IMR-90 (cell line): ENCODE data around the gene THAP10. TPM values are rescaled to one million over a fixed set of nuclear protein-coding genes. Genes with fewer than 3 reads are reported as not detected.

Source experiments
- ATAC-seq: fragments of 200-7000 bp; cut with Tn5 transposase; 2 replicates; pipeline ENCODE4 v1.9.1; 2020; ENCODE audit warnings: low read depth, mild to moderate bottlenecking, moderate library complexity
- BruUV-seq: library from RNA; stranded (reverse); fragments of 400-500 nt; replicated peaks from 2 replicates; lab custom pipeline; 2021; lab: Mats Ljungman, UMichigan
- CTCF ChIA-PET: fragments of 300-600 bp; formaldehyde crosslinking; extraction: SDS; loops from one replicate; lab custom pipeline; 2021; ENCODE audit warnings: antibody characterized with exemption; lab: Yijun Ruan, JAX
- POLR2A ChIA-PET: fragments of 300-600 bp; sonication (Branson Sonifier 250); formaldehyde crosslinking; loops from one replicate; lab custom pipeline; 2022; ENCODE audit warnings: antibody characterized with exemption; ENCODE audit not compliant: unreplicated experiment; lab: Charles Lee
- DNase-seq: peaks from one replicate; pipeline ENCODE4 v3.0.0; 2013
- H2AFZ ChIP-seq: replicated peaks from 2 replicates; pipeline ENCODE3; 2013; ENCODE audit warnings: low read length, mild to moderate bottlenecking; ENCODE audit not compliant: poor library complexity
- H2AK5ac ChIP-seq: 2 replicates; pipeline ENCODE4 v1.6.1; 2013; ENCODE audit warnings: low read depth, low read length, inconsistent platforms
- H2AK9ac ChIP-seq: replicated peaks from 2 replicates; pipeline ENCODE3; 2013; ENCODE audit warnings: mild to moderate bottlenecking, low read depth, low read length, moderate library complexity; ENCODE audit not compliant: poor library complexity
- H2BK120ac ChIP-seq: 2 replicates; pipeline ENCODE4 v1.6.1; 2013; ENCODE audit warnings: low read depth, low read length, inconsistent platforms
- H2BK15ac ChIP-seq: 3 replicates; pipeline ENCODE4 v1.6.1; 2013; ENCODE audit warnings: low read depth, low read length, inconsistent platforms
- H2BK20ac ChIP-seq: 2 replicates; pipeline ENCODE4 v1.6.1; 2013; ENCODE audit warnings: low read depth, mild to moderate bottlenecking, inconsistent platforms, low read length, moderate library complexity
- H2BK5ac ChIP-seq: 2 replicates; pipeline ENCODE4 v1.6.1; 2013; ENCODE audit warnings: mild to moderate bottlenecking, low read depth, low read length, inconsistent platforms; ENCODE audit not compliant: poor library complexity, severe bottlenecking
- H3K14ac ChIP-seq: replicated peaks from 2 replicates; pipeline ENCODE4 v1.6.1; 2013; ENCODE audit warnings: low read depth, low read length, inconsistent platforms
- H3K18ac ChIP-seq: 2 replicates; pipeline ENCODE4 v1.6.1; 2013; ENCODE audit warnings: low read depth, low read length, control low read depth
- H3K23ac ChIP-seq: 2 replicates; pipeline ENCODE4 v1.6.1; 2013; ENCODE audit warnings: low read depth, low read length, inconsistent platforms
- H3K27ac ChIP-seq: 2 replicates; pipeline ENCODE4 v1.5.1; 2013; ENCODE audit warnings: mild to moderate bottlenecking, control low read depth, low read length; ENCODE audit not compliant: insufficient read depth
- H3K27me3 ChIP-seq: 2 replicates; pipeline ENCODE4 v1.6.1; 2013; ENCODE audit warnings: low read length; ENCODE audit not compliant: control insufficient read depth, insufficient read depth
- H3K36me3 ChIP-seq: 2 replicates; pipeline ENCODE4 v1.6.1; 2013; ENCODE audit warnings: low read length, mixed read lengths; ENCODE audit not compliant: control insufficient read depth, insufficient read depth
- H3K4ac ChIP-seq: 2 replicates; pipeline ENCODE4 v1.6.1; 2013; ENCODE audit warnings: low read depth, low read length, inconsistent platforms
- H3K4me1 ChIP-seq: 2 replicates; pipeline ENCODE4 v1.6.1; 2013; ENCODE audit warnings: low read length, mixed read lengths; ENCODE audit not compliant: control insufficient read depth, insufficient read depth
- H3K4me2 ChIP-seq: 2 replicates; pipeline ENCODE4 v1.6.1; 2013; ENCODE audit warnings: low read depth, mild to moderate bottlenecking, control low read depth, low read length, moderate library complexity
- H3K4me3 ChIP-seq: 2 replicates; pipeline ENCODE4 v1.5.1; 2013; ENCODE audit warnings: low read depth, mild to moderate bottlenecking, control low read depth, low read length, moderate library complexity; ENCODE audit not compliant: insufficient read depth
- H3K56ac ChIP-seq: 2 replicates; pipeline ENCODE4 v1.6.1; 2013; ENCODE audit warnings: low read length, inconsistent platforms; ENCODE audit not compliant: insufficient read depth; ENCODE audit errors: extremely low read depth
- H3K79me1 ChIP-seq, 2 experiments: 2 replicates each; pipeline ENCODE4 v1.6.1; 2013; ENCODE audit warnings: low read length in 2 of 2, inconsistent platforms in 1 of 2, low read depth in 1 of 2
- H3K9ac ChIP-seq: 2 replicates; pipeline ENCODE4 v1.6.1; 2013; ENCODE audit warnings: low read depth, low read length, control low read depth
- H3K9me1 ChIP-seq: 2 replicates; pipeline ENCODE4 v1.6.1; 2013; ENCODE audit warnings: low read length, inconsistent platforms; ENCODE audit not compliant: insufficient read depth
- H3K9me3 ChIP-seq: 2 replicates; pipeline ENCODE4 v1.6.1; 2013; ENCODE audit warnings: low read length; ENCODE audit not compliant: control insufficient read depth, insufficient read depth
- H4K20me1 ChIP-seq: 2 replicates; pipeline ENCODE4 v1.6.1; 2013; ENCODE audit warnings: low read length, inconsistent platforms; ENCODE audit not compliant: insufficient read depth
- H4K5ac ChIP-seq: 2 replicates; pipeline ENCODE4 v1.6.1; 2013; ENCODE audit warnings: mild to moderate bottlenecking, low read depth, low read length, control low read depth
- H4K8ac ChIP-seq, 2 experiments: 2 replicates each; pipeline ENCODE4 v1.6.1; 2013; ENCODE audit warnings: low read depth in 2 of 2, low read length in 2 of 2, control low read depth in 1 of 2, inconsistent platforms in 1 of 2
- H4K91ac ChIP-seq: 2 replicates; pipeline ENCODE4 v1.6.1; 2013; ENCODE audit warnings: low read depth, low read length, inconsistent platforms; ENCODE audit not compliant: insufficient read depth
- CEBPB ChIP-seq: IDR thresholded peaks from 2 replicates; pipeline ENCODE4 v1.6.1; 2012; ENCODE audit warnings: low read depth, low read length, improper control_type of control experiment
- MAFK ChIP-seq: IDR thresholded peaks from 2 replicates; pipeline ENCODE4 v1.6.1; 2012; ENCODE audit warnings: low read depth, low read length, improper control_type of control experiment
- NFE2L2 ChIP-seq: fragments of 150-350 bp; IDR thresholded peaks from 2 replicates; pipeline ENCODE4 v1.6.1; 2016; ENCODE audit warnings: low read depth, mild to moderate bottlenecking, low read length
- WGBS, 2 experiments: methylation state at CpG; one replicate each; pipeline versions ENCODE4 v1.1.5 to v1.1.7; 2013; ENCODE audit warnings: missing lambda C conversion rate in 2 of 2; ENCODE audit not compliant: insufficient read length in 1 of 2; ENCODE audit errors: extremely low coverage in 2 of 2; 5-methylcytosine and 5-hydroxymethylcytosine counted together
- dilution Hi-C: fragments of 300-500 bp; cut with HindIII; formaldehyde crosslinking; loops from one replicate; pipeline ENCODE4 v1.14.3; 2018; ENCODE audit warnings: low sequenced_read_pairs; ENCODE audit not compliant: unreplicated experiment
- in situ Hi-C: fragments of 300-500 bp; cut with MboI; formaldehyde crosslinking; loops from 3 replicates; pipeline ENCODE4 v1.14.3; 2019; ENCODE audit warnings: low sequenced_read_pairs, inconsistent platforms, mixed read lengths
- intact Hi-C: fragments of 100-400 bp; cut with micrococcal nuclease; formaldehyde crosslinking; loops from 2 replicates; pipeline ENCODE4 v1.10.0; 2022
- polyA plus RNA-seq, 3 experiments: library from polyadenylated mRNA; depleted of rRNA; stranded (reverse); fragments of >200 nt; gene quantifications; 2 replicates each; pipeline ENCODE4 v1.2.3, GENCODE V29; 2012; ENCODE audit warnings: low replicate concordance in 1 of 3
- total RNA-seq: library from RNA; depleted of rRNA; stranded (reverse); fragments of >200 nt; gene quantifications from 2 replicates; pipeline ENCODE4 v1.2.3, GENCODE V29; 2012

Gene THAP10
- total and polyA plus RNA-seq, 2 of the 4 experiments (the other 2 are of a cell fraction): 2.3 to 2.8 TPM

- ChIA-PET POLR2A (no interaction called here), CTCF (no interaction called here)
- Histone ChIP-seq H3K4me1 (peaks cover 28% of the 10 kb centered on the region), H2AK9ac (no peak overlapping the region), H2BK120ac (peak overlapping the region; percentile 53), H3K4me3 (no peak overlapping the region), H3K27me3 (no peaks in the 10 kb centered on the region), H4K91ac (peak overlapping the region; percentile 14; the same call in 1 of the 2 replicates), H3K9me1 (peaks cover 23% of the 10 kb centered on the region), H3K14ac (0 out of 2 replicates have a peak overlapping the region, but pooled peaks have one; percentile 20), H2AFZ (no peak overlapping the region), H3K18ac (no peak overlapping the region; the same call in 1 of the 2 replicates), H3K36me3 (no peaks in the 10 kb centered on the region), H3K56ac (no peak overlapping the region), H3K27ac (peak overlapping the region; percentile 25; the same call in 1 of the 2 replicates), H3K4ac (peak overlapping the region; percentile 40; the same call in 1 of the 2 replicates), H4K5ac (peak overlapping the region; percentile 46; the same call in 1 of the 2 replicates), H3K9me3 (no peaks in the 10 kb centered on the region), H2BK20ac (peak overlapping the region; percentile 47; the same call in 1 of the 2 replicates), H4K20me1 (no peaks in the 10 kb centered on the region), H3K9ac (no peak overlapping the region), H3K4me2 (no peak overlapping the region), H2AK5ac (peak overlapping the region; percentile 37), H4K8ac (peak overlapping the region in 1 of 2 experiments; percentile 37; a peak in 1 of 4 replicates), H2BK5ac (no peak overlapping the region), H3K79me1 (peaks cover 0 to 20% of the 10 kb centered on the region in 2 experiments; a peak in 1 of 4 replicates), H3K23ac (no peak overlapping the region), H2BK15ac (peak overlapping the region; percentile 18; the same call in 1 of the 3 replicates)
- BruUV-seq: no TSS peak
- DNase-seq (peak; percentile 32), ATAC-seq (no peak)
- no CpG with 5 or more reads among the region's 5 CpGs for WGBS, 2 experiments
- in situ Hi-C loops (no loop called here), dilution Hi-C loops (no loop called here), intact Hi-C loops (no loop called here)
- TF ChIP-seq NFE2L2 (peak; percentile 62), MAFK (no peak), CEBPB (no peak)
These were observed 25.1 kb downstream of the THAP10 start for GRCh38 chr15:70866982-70867641.
